Measurements from ENCODE around the gene PLA2G2C. TPM values are rescaled to one million over a fixed set of nuclear protein-coding genes. Genes with fewer than 3 reads are reported as not detected.

PLA2G2C gene
- total and polyA plus RNA-seq, 2 of the 8 experiments (the other 6 are each of a cell fraction or from before 2014, with no cell fraction given) = not detected

GRCh38 chr1:20212685-20213331, 26.5 kb upstream of the PLA2G2C start (continued):
- TF ChIP-seq EZH2 (IDR thresholded peaks at IDR 0.05; ENCODE audit: low read depth, low read length, severe bottlenecking) (no peak), TAF1 (IDR thresholded peaks at IDR 0.05; ENCODE audit: low read depth, low read length) (0 out of 2 replicates have a peak, but pooled peaks have one; percentile 52), CTBP2 (IDR thresholded peaks at IDR 0.05; ENCODE audit: borderline replicate concordance, insufficient read depth, insufficient read length, low read length) (no peak), CEBPB (IDR thresholded peaks at IDR 0.05; ENCODE audit: low read depth, low read length) (no peak; the same call in 1 of the 2 replicates), TCF12 (IDR thresholded peaks at IDR 0.05; ENCODE audit: low read depth, low read length) (0 out of 2 replicates have a peak, but pooled peaks have one; percentile 14), SRF (IDR thresholded peaks at IDR 0.05; ENCODE audit: low read depth, low read length) (no peak), POU5F1 (IDR thresholded peaks at IDR 0.05; ENCODE audit: low read depth, low read length) (no peak), TBP (IDR thresholded peaks at IDR 0.05; ENCODE audit: low read depth, low read length) (peak; percentile 77), TAF7 (optimal IDR thresholded peaks at IDR 0.05; ENCODE audit: borderline replicate concordance, low read depth, low read length) (peak; percentile 71)

All from H1 (cell line).